Hippocampal formation (tissue), 2 donors: ENCODE data around the gene SHTN1.

Source experiments
- DNase-seq, 2 donors: peaks; one replicate each; lab custom pipeline; 2025; lab: John Stamatoyannopoulos, UW

SHTN1 gene

GRCh38 chr10:116833986-116834985, 170.7 kb downstream of the SHTN1 start:
- DNase-seq = no peak

GRCh38 chr10:116831790-116832189, 173.2 kb downstream of the SHTN1 start:
- no peak for DNase-seq
